Measurements from ENCODE around the gene HECTD1. TPM values are rescaled to one million over a fixed set of nuclear protein-coding genes. Genes with fewer than 3 reads are reported as not detected.
"Not testable (repeated sequence)": the region's sequence is repeated elsewhere in the genome, so short reads cannot be mapped to it uniquely, and the experiment has no call there.

Gene HECTD1
- polyA plus RNA-seq, 1 experiment: 70.5 TPM

DNA sequence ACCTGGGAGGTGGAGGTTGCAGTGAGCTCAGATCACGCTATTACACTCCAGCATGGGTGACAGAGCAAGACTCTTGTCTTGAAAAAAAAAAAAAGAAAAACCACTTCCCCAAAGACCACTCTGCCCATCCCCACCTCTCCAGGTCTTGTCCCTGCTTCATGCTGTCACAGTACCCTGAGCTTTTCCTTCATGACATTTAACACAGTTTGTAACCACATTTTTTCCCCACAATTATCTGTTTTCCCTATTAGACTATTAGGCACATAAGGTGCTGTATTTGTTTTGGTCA is 6.9 kb downstream of the HECTD1 start:
- CTCF ChIA-PET: no interaction called here

DNA sequence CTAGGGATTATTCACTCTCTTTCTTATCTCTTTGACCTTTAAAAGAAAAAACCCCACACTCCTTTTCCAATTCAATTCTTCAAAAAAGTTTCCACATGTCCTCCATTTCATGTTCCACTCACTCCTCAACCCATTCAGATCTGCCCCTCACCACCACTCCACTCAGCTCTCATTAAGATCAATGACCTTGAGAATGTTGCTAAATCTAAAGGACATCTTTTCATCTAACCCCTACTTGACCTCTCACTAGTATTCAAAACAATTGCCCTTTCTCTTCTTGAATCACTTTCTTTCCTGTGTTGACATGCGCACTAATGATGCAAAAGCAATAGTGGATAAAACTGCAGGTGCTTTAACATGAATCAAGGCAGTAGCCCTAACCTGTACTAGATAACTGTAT is 9.9 kb downstream of the HECTD1 start:
- TF ChIP-seq, protein P1, sequence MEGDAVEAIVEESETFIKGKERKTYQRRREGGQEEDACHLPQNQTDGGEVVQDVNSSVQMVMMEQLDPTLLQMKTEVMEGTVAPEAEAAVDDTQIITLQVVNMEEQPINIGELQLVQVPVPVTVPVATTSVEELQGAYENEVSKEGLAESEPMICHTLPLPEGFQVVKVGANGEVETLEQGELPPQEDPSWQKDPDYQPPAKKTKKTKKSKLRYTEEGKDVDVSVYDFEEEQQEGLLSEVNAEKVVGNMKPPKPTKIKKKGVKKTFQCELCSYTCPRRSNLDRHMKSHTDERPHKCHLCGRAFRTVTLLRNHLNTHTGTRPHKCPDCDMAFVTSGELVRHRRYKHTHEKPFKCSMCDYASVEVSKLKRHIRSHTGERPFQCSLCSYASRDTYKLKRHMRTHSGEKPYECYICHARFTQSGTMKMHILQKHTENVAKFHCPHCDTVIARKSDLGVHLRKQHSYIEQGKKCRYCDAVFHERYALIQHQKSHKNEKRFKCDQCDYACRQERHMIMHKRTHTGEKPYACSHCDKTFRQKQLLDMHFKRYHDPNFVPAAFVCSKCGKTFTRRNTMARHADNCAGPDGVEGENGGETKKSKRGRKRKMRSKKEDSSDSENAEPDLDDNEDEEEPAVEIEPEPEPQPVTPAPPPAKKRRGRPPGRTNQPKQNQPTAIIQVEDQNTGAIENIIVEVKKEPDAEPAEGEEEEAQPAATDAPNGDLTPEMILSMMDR (IDR thresholded peaks at IDR 0.05; ENCODE audit: insufficient read depth, low read depth, low read length): no peak
- ChIA-PET POLR2A (interaction anchor here (0.6 kb wide), 1 partner anchor 23 kb away, joined by 10 read pairs; no protein-coding TSS in a partner anchor), CTCF (no interaction called here)
- no peak for DNase-seq (ENCODE audit: low read depth)
- Histone ChIP-seq H3K36me3 (ENCODE audit: control insufficient read depth, insufficient read depth, low read length) (no peaks in the 10 kb centered on the region), H3K4me3 (ENCODE audit: low read depth, low read length) (no peak overlapping the region), H3K27me3 (ENCODE audit: control insufficient read depth, insufficient read depth, low read length) (no peaks in the 10 kb centered on the region)

More for the DNA sequence above, 6.9 kb downstream of the HECTD1 start:
- Histone ChIP-seq H3K36me3 (ENCODE audit: control insufficient read depth, insufficient read depth, low read length) (no peaks in the 10 kb centered on the region), H3K4me3 (ENCODE audit: low read depth, low read length) (no peak overlapping the region), H3K27me3 (ENCODE audit: control insufficient read depth, insufficient read depth, low read length) (no peaks in the 10 kb centered on the region)
- POLR2A ChIA-PET: interaction anchor here (0.6 kb wide), 1 partner anchor 249 kb away, joined by 8 read pairs; no protein-coding TSS in a partner anchor
- TF ChIP-seq, protein P1 (IDR thresholded peaks at IDR 0.05; ENCODE audit: insufficient read depth, low read depth, low read length): no peak
- no peak for DNase-seq (ENCODE audit: low read depth)

DNA sequence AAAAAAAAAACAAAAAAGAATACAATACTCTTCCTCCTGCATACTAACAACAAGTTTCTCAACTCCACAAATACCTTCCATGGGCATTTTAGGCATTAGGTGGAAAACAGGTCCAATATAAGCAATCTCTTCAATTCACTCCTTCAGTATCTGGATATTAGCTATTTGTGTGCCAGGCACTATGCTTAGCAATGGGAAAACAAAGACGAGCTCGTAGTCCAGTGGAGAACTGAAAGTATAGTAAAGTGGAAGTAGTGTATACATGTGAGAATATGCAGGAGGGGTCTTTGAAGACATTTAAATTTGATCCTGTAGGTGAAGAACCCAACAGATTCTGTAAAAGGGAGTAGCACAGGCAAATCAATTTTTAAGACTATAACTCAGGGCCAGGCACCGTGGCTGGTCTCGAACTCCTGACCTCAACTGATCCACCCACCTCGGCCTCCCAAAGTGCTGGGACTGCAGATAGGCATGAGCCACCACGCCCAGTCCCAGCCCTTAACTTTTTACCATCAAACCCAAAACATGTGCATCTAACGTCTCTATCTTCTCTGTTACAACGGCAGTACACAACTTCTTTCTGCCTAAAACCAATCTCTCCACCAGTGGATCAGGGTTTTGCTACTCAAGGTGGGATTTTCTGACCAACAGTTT is 10.6 kb downstream of the HECTD1 start:
- no peak for DNase-seq (ENCODE audit: low read depth)
- CTCF ChIA-PET: interaction anchor here (3.7 kb wide), 1 partner anchor 10 kb away, joined by 16 read pairs; the partner anchor contains the start of gene HECTD1
- POLR2A ChIA-PET: no interaction called here
- Histone ChIP-seq H3K36me3 (ENCODE audit: control insufficient read depth, insufficient read depth, low read length) (no peaks in the 10 kb centered on the region), H3K4me3 (ENCODE audit: low read depth, low read length) (no peak overlapping the region), H3K27me3 (ENCODE audit: control insufficient read depth, insufficient read depth, low read length) (no peaks in the 10 kb centered on the region)
- TF ChIP-seq, protein P1 (IDR thresholded peaks at IDR 0.05; ENCODE audit: insufficient read depth, low read depth, low read length): no peak

DNA sequence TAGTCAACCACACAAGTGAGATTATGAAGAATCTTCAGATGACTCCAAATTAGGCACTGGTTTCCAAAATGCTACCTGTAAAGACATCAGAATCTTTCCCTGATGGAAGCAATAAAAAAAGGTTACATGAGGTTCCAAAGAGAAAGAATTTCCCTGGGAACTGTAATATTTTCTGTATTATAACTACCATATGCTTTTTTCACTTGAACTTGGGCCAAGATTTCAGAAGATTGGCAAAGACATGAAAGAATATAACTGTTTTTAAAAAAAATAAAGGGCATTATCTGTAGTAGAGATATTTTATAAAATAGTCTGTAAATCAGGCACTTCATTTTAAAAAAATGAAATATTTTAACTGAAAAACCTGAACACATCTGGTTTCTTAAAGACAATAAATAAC is 12.9 kb downstream of the HECTD1 start:
- DNase-seq (ENCODE audit: low read depth): no peak
- ChIA-PET POLR2A (no interaction called here), CTCF (interaction anchor here (3.7 kb wide), 1 partner anchor 12 kb away, joined by 16 read pairs; the partner anchor contains the start of gene HECTD1)
- TF ChIP-seq, protein P1 (IDR thresholded peaks at IDR 0.05; ENCODE audit: insufficient read depth, low read depth, low read length): no peak
- Histone ChIP-seq H3K27me3 (ENCODE audit: control insufficient read depth, insufficient read depth, low read length) (no peaks in the 10 kb centered on the region), H3K4me3 (ENCODE audit: low read depth, low read length) (no peak overlapping the region), H3K36me3 (ENCODE audit: control insufficient read depth, insufficient read depth, low read length) (no peaks in the 10 kb centered on the region)

DNA sequence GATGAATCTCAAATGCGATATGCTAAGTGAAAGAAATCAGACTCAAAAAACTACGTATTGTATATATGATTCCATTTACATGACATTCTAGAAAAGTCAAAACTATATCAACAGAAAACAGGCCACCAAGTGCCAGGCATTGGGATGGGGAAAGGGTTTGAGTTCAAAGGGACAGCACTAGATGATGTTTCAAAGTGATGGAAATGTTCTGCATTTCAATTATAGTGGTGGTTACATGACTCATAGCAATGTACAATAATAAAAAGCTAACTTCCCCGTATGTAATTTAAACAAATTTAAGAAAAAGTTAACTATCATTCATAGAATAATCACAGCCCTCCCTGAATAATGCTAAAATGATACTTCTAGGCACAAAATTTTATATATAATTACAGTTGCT is 13.5 kb downstream of the HECTD1 start:
- DNase-seq (ENCODE audit: low read depth): no peak
- no peak overlapping the region for H3K4me3 ChIP-seq (ENCODE audit: low read depth, low read length)
- ChIA-PET CTCF (interaction anchor here (3.7 kb wide), 1 partner anchor 13 kb away, joined by 16 read pairs; the partner anchor contains the start of gene HECTD1), POLR2A (no interaction called here)
- TF ChIP-seq, protein P1 (IDR thresholded peaks at IDR 0.05; ENCODE audit: insufficient read depth, low read depth, low read length): no peak
- no peaks in the 10 kb centered on the region for H3K27me3 ChIP-seq (ENCODE audit: control insufficient read depth, insufficient read depth, low read length)
- H3K36me3 ChIP-seq (ENCODE audit: control insufficient read depth, insufficient read depth, low read length): no peaks in the 10 kb centered on the region

DNA sequence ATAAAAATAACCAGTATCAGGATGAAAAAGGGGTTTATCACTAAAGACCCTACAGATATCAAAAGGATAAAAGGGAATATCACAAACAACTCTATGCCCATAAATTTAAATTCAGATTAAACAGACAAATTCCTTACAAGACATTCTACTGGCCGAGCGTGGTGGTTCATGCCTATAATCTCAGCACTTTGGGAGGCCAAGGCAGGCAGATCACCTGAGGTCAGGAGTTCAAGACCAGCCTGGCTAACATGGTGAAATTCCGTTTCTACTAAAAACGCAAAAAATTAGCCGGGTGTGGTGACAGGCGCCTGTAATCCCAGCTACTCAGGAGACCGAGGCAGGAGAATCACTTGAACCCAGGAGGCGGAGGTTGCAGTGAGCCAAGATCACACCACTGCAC is 15.0 kb downstream of the HECTD1 start:
- H3K4me3 ChIP-seq (ENCODE audit: low read depth, low read length); H3K27me3 ChIP-seq (ENCODE audit: control insufficient read depth, insufficient read depth, low read length); H3K36me3 ChIP-seq (ENCODE audit: control insufficient read depth, insufficient read depth, low read length); POLR2A ChIA-PET; CTCF ChIA-PET; DNase-seq (ENCODE audit: low read depth): not testable (repeated sequence)

All from BJ (cell line).